Measurements from ENCODE around the gene KIF26A. TPM values are rescaled to one million over a fixed set of nuclear protein-coding genes. Genes with fewer than 3 reads are reported as not detected.

KIF26A gene
- polyA plus RNA-seq, 1 experiment: 0.10 TPM

- POLR2A ChIA-PET: no interaction called here
- no peak overlapping the region for H3K4me3 ChIP-seq (ENCODE audit: low read depth, low read length)
- no peaks in the 10 kb centered on the region for H3K36me3 ChIP-seq (ENCODE audit: control insufficient read depth, insufficient read depth, low read length)
- CTCF ChIA-PET: interaction anchor here (0.6 kb wide), 1 partner anchor 23 kb away, joined by 5 read pairs; no protein-coding TSS in a partner anchor
- DNase-seq (ENCODE audit: low read depth): no peak
- no peak for TF ChIP-seq CTCF (IDR thresholded peaks at IDR 0.05; ENCODE audit: insufficient read depth, low read depth, low read length)
- H3K27me3 ChIP-seq (ENCODE audit: control insufficient read depth, insufficient read depth, low read length): peaks cover 2% of the 10 kb centered on the region; the same call in 1 of the 2 replicates
Measured at GRCh38 chr14:104105071-104105821, 33.1 kb upstream of the KIF26A start.

GRCh38 chr14:104105822-104106470, 32.4 kb upstream of the KIF26A start:
- ChIA-PET POLR2A (no interaction called here), CTCF (no interaction called here)
- no peaks in the 10 kb centered on the region for H3K36me3 ChIP-seq (ENCODE audit: control insufficient read depth, insufficient read depth, low read length)
- TF ChIP-seq CTCF (IDR thresholded peaks at IDR 0.05; ENCODE audit: insufficient read depth, low read depth, low read length): no peak
- H3K4me3 ChIP-seq (ENCODE audit: low read depth, low read length): no peak overlapping the region
- no peaks in the 10 kb centered on the region for H3K27me3 ChIP-seq (ENCODE audit: control insufficient read depth, insufficient read depth, low read length)
- no peak for DNase-seq (ENCODE audit: low read depth)

GRCh38 chr14:104106471-104106991, 31.9 kb upstream of the KIF26A start:
- ChIA-PET CTCF (no interaction called here), POLR2A (no interaction called here)
- Histone ChIP-seq H3K4me3 (ENCODE audit: low read depth, low read length) (no peak overlapping the region), H3K36me3 (ENCODE audit: control insufficient read depth, insufficient read depth, low read length) (no peaks in the 10 kb centered on the region), H3K27me3 (ENCODE audit: control insufficient read depth, insufficient read depth, low read length) (no peaks in the 10 kb centered on the region)
- DNase-seq (ENCODE audit: low read depth): no peak
- no peak for TF ChIP-seq CTCF (IDR thresholded peaks at IDR 0.05; ENCODE audit: insufficient read depth, low read depth, low read length)

- H3K4me3 ChIP-seq (ENCODE audit: low read depth, low read length): no peak overlapping the region
- ChIA-PET POLR2A (no interaction called here), CTCF (no interaction called here)
- no peak for DNase-seq (ENCODE audit: low read depth)
- no peaks in the 10 kb centered on the region for H3K36me3 ChIP-seq (ENCODE audit: control insufficient read depth, insufficient read depth, low read length)
- TF ChIP-seq CTCF (IDR thresholded peaks at IDR 0.05; ENCODE audit: insufficient read depth, low read depth, low read length): no peak
- H3K27me3 ChIP-seq (ENCODE audit: control insufficient read depth, insufficient read depth, low read length): no peaks in the 10 kb centered on the region
Measured at GRCh38 chr14:104107101-104107581, 31.2 kb upstream of the KIF26A start.
